Gastroesophageal sphincter (tissue), 4 donors: ENCODE results near the gene L2HGDH. TPM values are rescaled to one million over a fixed set of nuclear protein-coding genes. Genes with fewer than 3 reads are reported as not detected.

ENCODE experiments used
- ATAC-seq: fragments of 150-250 bp; one replicate; pipeline ENCODE4 v1.9.1; 2016; ENCODE audit warnings: mild to moderate bottlenecking, moderate library complexity
- H3K27ac ChIP-seq, 4 donors: fragments of 200-600 bp; sonication (generic) in 3 of 4; 1 replicate in 3 of 4; 2 replicates in 1 of 4; pipeline ENCODE4 v1.5.1; 2016 to 2019
- H3K27me3 ChIP-seq: fragments of 200-600 bp; sonication (generic); one replicate; pipeline ENCODE4 v1.5.1; 2019
- H3K36me3 ChIP-seq, 2 donors: fragments of 200-600 bp; sonication (generic); one replicate each; pipeline ENCODE4 v1.5.1; 2019; ENCODE audit warnings: control low read depth in 1 of 2
- H3K4me1 ChIP-seq, 3 donors: fragments of 200-600 bp; sonication (generic); 1 replicate in 2 of 3; 2 replicates in 1 of 3; pipeline ENCODE4 v1.5.1; 2016 to 2019; ENCODE audit warnings: control low read depth in 2 of 3
- H3K4me3 ChIP-seq, 2 donors: fragments of 200-600 bp; sonication (generic); one replicate each; pipeline ENCODE4 v1.5.1; 2019; ENCODE audit warnings: mild to moderate bottlenecking in 1 of 2, moderate library complexity in 1 of 2
- H3K9me3 ChIP-seq, 3 donors: fragments of 200-600 bp; sonication (generic); one replicate each; pipeline ENCODE4 v1.5.1; 2017 to 2019; ENCODE audit warnings: control low read depth in 2 of 3
- EP300 ChIP-seq: sonication (generic); formaldehyde crosslinking; IDR thresholded peaks from one replicate; pipeline ENCODE4 v1.6.1; 2017; ENCODE audit warnings: antibody characterized with exemption, mild to moderate bottlenecking
- POLR2A ChIP-seq, 2 donors: fragments of 450-650 bp; IDR thresholded peaks; one replicate each; pipeline ENCODE4 v1.6.1; 2017; ENCODE audit warnings: antibody characterized with exemption in 2 of 2, mild to moderate bottlenecking in 2 of 2, moderate library complexity in 1 of 2
- POLR2AphosphoS5 ChIP-seq: sonication (generic); formaldehyde crosslinking; IDR thresholded peaks from one replicate; pipeline ENCODE4 v1.6.1; 2017; ENCODE audit warnings: antibody characterized with exemption
- WGBS, 2 donors: methylation state at CpG; one replicate each; pipeline ENCODE4 v1.1.5; 2018; ENCODE audit warnings: low coverage in 1 of 2; 5-methylcytosine and 5-hydroxymethylcytosine counted together
- total RNA-seq, 4 donors: library from RNA; depleted of rRNA; stranded (reverse); fragments of >200 nt; gene quantifications; one replicate each; pipeline ENCODE4 v1.1.0, GENCODE V29; 2016
- TF ChIP-seq, protein P1 (sequence below), 4 experiments: fragments of 200-600 bp in 2 of 4; fragments of 450-650 bp in 2 of 4; sonication (generic) in 1 of 4; IDR thresholded peaks; one replicate each; pipeline ENCODE4 v1.5.1; 2017 to 2019; ENCODE audit warnings: antibody characterized with exemption in 4 of 4, mild to moderate bottlenecking in 2 of 4, moderate library complexity in 2 of 4

The L2HGDH gene
- total RNA-seq, 4 donors from 2014 or later, result 3.4 to 10.2 (median 7.0) TPM

DNA sequence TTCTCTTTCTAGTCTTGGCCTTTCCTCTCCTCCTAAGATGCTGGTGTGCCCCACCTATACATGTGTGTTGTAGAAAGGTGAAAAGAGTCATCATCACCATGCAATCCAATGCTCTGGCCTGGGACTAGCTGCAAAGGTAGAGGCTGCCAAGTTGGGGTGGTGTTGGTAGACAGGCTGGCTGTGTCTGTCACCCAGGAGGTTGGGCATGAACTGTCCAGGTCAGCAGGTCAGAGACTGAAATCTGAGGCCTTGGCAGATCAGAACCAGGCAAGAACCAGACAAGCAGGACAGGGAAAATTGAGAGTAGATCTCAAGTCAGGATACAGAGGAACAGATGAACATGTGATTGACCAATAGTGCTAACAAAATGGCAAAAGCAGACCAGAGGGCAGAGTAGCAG lies 26.2 kb downstream of the L2HGDH start:
- no peak for TF ChIP-seq POLR2AphosphoS5
- TF ChIP-seq EP300, result no peak
- TF ChIP-seq, protein P1, sequence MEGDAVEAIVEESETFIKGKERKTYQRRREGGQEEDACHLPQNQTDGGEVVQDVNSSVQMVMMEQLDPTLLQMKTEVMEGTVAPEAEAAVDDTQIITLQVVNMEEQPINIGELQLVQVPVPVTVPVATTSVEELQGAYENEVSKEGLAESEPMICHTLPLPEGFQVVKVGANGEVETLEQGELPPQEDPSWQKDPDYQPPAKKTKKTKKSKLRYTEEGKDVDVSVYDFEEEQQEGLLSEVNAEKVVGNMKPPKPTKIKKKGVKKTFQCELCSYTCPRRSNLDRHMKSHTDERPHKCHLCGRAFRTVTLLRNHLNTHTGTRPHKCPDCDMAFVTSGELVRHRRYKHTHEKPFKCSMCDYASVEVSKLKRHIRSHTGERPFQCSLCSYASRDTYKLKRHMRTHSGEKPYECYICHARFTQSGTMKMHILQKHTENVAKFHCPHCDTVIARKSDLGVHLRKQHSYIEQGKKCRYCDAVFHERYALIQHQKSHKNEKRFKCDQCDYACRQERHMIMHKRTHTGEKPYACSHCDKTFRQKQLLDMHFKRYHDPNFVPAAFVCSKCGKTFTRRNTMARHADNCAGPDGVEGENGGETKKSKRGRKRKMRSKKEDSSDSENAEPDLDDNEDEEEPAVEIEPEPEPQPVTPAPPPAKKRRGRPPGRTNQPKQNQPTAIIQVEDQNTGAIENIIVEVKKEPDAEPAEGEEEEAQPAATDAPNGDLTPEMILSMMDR (IDR thresholded peaks at IDR 0.05), result no peak
- TF ChIP-seq POLR2A (IDR thresholded peaks at IDR 0.05), result no peak
- no peak overlapping the region for H3K27ac ChIP-seq

DNA sequence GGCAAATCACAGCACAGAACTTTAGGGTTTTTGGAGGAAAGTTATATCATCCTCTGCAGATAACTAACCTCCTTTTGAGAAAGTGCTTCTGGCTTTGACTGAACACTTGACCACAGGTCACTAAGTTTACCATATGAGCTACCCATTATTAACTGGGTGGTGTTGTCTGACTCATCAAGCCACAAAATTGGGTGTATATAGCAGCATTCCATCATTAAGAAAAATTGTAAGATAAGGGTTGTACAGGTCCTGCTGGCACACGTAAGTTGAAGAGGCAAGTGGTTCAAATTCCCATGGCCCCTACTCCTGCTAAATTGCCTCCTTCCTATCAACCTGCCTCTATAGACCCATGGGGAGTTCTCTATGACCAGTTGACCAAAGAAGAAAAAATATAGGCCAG lies 39.5 kb downstream of the L2HGDH start:
- Histone ChIP-seq H3K4me3 (no peak overlapping the region), H3K36me3 (peaks cover 0 to 15% of the 10 kb centered on the region in 2 donors)

More for the DNA sequence above, 26.2 kb downstream of the L2HGDH start:
- Histone ChIP-seq H3K4me3 (no peak overlapping the region), H3K4me1 (no peaks in the 10 kb centered on the region), H3K36me3 (peaks cover 0 to 20% of the 10 kb centered on the region in 2 donors), H3K27me3 (no peaks in the 10 kb centered on the region), H3K9me3 (no peaks in the 10 kb centered on the region)
- ATAC-seq, result no peak

DNA sequence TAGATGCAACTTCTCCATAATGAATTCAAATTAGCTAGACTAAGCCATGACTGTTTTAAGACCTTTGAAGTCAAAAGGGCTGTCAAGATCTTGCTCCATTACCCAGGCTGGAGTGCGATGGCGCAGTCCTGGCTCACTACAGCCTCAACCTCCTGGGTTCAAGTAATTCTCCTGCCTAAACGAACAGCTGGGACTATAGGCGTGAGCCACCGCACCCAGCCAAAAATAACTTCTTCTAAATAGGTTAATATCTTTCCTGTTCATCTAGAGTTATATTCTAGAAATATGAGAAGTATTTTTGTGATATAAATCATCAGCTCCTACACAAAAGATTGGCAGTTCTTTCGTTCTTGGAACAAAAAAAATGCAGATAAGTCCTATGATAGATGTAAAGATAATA lies 41.1 kb downstream of the L2HGDH start:
- H3K27ac ChIP-seq, result no peak overlapping the region
- H3K36me3 ChIP-seq, result peaks cover 0 to 20% of the 10 kb centered on the region in 2 donors
- H3K27me3 ChIP-seq, result no peaks in the 10 kb centered on the region
- 93% methylated on average over 5 to 6 of the region's 6 CpGs for WGBS, 2 donors
- H3K4me1 ChIP-seq, result no peaks in the 10 kb centered on the region
- no peak for TF ChIP-seq POLR2AphosphoS5
- no peak overlapping the region for H3K4me3 ChIP-seq
- H3K9me3 ChIP-seq, result no peaks in the 10 kb centered on the region
- no peak for ATAC-seq

More for the DNA sequence above, 39.5 kb downstream of the L2HGDH start:
- Histone ChIP-seq H3K27me3 (no peaks in the 10 kb centered on the region), H3K4me1 (no peaks in the 10 kb centered on the region), H3K9me3 (no peaks in the 10 kb centered on the region), H3K27ac (no peak overlapping the region)
- ATAC-seq, result no peak
- TF ChIP-seq POLR2A (IDR thresholded peaks at IDR 0.05), result no peak
- TF ChIP-seq, protein P1 (IDR thresholded peaks at IDR 0.05), result no peak
- no peak for TF ChIP-seq EP300
- no peak for TF ChIP-seq POLR2AphosphoS5
- WGBS, 2 donors, result 83 to 100% methylated on average over 1 of the region's 1 CpG

DNA sequence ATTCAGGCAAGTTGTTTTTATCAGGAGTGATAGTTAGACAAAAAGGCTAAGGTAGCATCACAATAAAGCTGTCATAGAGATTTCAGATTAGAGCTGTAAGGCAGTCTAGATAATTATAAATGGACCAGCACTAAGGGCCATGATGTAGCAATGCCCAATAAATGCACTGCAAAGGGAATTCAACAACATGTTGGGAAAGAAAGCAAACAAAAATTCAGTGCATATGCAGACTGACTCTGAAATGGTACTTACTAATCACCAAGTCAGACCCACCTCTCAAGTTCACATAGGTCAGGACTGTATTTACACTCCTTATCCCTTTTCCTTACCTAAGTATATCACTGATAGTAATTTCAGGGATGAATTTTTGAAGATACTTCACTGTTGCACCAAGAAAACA lies 47.0 kb downstream of the L2HGDH start:
- ATAC-seq, result no peak
- Histone ChIP-seq H3K4me1 (no peaks in the 10 kb centered on the region), H3K36me3 (peaks cover 0 to 45% of the 10 kb centered on the region in 2 donors), H3K9me3 (no peaks in the 10 kb centered on the region), H3K27ac (no peak overlapping the region), H3K27me3 (no peaks in the 10 kb centered on the region), H3K4me3 (no peak overlapping the region)
- no peak for TF ChIP-seq POLR2A (IDR thresholded peaks at IDR 0.05)
- TF ChIP-seq, protein P1 (IDR thresholded peaks at IDR 0.05), result no peak
- no peak for TF ChIP-seq EP300
- TF ChIP-seq POLR2AphosphoS5, result no peak

DNA sequence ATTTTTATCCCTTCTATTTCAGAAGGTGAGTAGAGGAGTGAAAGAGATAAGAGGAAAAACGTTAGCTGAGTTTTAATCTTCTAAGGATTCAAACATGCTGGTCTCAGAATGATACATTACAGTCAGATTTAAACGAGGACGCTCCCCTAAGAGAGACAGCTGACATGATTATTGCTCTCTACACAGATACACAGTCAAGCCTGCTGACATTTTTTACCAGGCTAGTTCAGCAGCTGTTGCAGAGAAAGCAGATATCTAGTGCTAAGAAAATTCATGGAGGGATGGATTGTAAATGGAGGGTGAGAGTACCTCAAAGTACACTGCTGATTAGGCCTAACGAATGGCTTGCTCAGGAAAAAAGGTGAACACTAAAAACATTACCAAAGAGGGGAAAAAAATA lies 48.7 kb downstream of the L2HGDH start:
- Histone ChIP-seq H3K36me3 (peaks cover 0 to 39% of the 10 kb centered on the region in 2 donors), H3K27ac (no peak overlapping the region), H3K4me3 (no peak overlapping the region), H3K4me1 (no peaks in the 10 kb centered on the region), H3K9me3 (no peaks in the 10 kb centered on the region), H3K27me3 (no peaks in the 10 kb centered on the region)
- WGBS, 2 donors, result 65 to 82% methylated on average over 4 of the region's 4 CpGs
- ATAC-seq, result no peak
- no peak for TF ChIP-seq EP300
- no peak for TF ChIP-seq POLR2AphosphoS5
- TF ChIP-seq POLR2A (IDR thresholded peaks at IDR 0.05), result no peak
- TF ChIP-seq, protein P1 (IDR thresholded peaks at IDR 0.05), result no peak
